Amniotic epithelial cell (primary cell): ENCODE measurements around the gene OBP2B.
A peak's percentile ranks its signal among the peaks of the same experiment; 100 is the strongest.
"Not testable (repeated sequence)": the region's sequence is repeated elsewhere in the genome, so short reads cannot be mapped to it uniquely, and the experiment has no call there.

Source experiments
- DNase-seq: peaks from one replicate; pipeline ENCODE4 v3.0.0-alpha.2; 2010; ENCODE audit warnings: low read depth

The OBP2B gene

DNA sequence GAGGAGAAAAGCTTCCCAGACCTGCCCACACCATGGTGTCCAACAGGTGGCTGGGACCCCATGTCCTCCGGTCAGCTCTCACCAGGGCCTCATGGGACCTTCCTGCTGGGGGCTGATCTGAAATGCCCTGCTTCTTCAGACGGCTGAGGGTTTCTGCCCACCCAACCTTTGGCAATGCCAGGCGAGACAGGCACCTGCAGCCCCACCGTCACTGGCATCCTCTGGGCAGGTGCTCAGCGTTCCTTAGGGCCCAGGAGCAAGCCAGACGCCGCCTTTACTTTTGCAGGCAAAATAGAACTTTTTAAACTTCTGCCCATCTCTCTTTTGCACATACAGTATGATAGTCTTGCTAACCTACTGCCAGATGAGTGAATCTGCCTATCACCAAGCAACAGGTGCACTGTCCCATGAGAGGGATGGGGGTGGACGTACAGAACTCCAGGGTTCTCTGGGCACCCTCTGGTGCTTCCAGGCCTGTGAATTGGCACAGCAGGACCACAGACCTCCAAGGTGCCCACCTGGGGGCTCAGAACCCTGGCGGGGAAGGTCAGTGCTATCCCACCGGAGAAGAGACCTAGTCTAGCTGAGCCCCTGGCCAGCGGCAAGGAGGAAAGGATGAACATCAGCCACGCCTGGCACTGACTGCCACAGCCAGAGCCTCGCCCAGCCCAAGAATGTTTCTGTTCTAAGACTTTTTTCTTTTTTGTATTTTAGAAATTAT is 7.5 kb downstream of the OBP2B start:
- no peak for DNase-seq

DNA sequence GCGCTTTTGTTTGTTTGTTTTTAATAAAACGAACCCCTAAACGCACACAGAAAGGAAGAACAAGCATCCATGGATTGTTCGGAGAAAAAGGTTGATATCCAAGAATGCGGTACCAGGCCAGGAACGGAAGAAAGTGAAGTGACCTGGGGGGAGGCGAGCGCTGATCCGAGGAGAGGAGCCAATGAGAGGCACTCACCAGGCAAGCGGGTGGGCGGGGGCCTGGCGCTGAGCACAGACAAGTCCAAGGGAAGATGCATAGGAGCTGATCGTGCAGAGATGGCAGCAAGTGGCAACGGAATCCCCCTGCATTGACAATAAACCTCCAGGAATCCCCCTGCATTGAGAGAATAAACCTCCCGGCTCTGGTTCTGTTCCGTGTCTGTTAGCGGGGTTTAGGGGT is 8.4 kb downstream of the OBP2B start:
- no peak for DNase-seq

DNA sequence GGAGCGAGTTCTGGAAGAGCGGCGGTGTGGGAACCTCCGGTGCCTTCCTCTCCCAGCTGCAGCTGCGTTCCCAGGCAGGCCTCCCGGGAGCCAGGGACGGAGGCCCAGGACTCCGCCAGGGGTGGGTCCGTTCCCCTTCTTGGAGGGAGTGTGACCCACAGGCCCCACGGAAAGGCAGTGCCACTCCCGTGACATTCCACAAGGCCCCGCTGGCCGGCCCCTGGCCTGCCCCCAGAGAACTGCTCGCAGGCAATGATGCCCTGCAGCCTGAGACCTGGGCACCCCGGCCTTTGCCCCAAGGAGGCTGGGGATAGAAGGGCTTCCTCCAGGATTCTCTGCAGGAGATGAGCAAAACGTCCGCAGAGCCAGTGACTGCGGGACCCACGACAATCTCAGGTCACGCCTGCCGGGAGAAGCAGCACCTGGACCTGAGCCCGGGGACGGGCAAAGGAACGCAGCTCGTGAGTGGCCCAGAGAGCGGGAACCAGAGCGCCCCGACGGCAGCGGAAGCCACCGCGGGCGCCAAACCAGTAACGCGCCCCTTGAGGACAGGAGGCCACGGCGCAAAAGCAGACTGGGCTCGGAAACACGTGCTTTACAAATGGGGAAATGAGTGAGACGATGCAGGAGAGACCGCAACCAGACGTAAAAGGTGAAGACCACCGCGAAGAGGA is 9.3 kb downstream of the OBP2B start:
- no peak for DNase-seq

DNA sequence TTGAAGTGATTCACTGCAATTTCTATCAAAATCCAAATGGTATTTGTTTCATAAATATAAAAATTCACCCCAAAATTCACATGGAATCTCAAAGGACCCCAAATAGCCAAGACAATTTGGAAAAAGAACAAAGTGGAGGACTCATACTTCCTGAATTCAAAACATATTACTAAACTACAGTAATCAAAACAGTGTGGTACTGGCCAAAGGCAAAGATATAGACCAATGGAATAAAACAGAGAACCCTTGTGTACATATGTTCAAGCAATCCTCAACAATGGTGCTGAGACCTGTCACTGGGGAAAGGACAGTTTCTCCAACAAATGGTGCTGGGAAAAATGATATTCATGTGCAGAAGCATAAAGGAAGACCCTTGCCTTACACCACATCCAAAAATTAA is 14.0 kb downstream of the OBP2B start:
- DNase-seq, result no peak

DNA sequence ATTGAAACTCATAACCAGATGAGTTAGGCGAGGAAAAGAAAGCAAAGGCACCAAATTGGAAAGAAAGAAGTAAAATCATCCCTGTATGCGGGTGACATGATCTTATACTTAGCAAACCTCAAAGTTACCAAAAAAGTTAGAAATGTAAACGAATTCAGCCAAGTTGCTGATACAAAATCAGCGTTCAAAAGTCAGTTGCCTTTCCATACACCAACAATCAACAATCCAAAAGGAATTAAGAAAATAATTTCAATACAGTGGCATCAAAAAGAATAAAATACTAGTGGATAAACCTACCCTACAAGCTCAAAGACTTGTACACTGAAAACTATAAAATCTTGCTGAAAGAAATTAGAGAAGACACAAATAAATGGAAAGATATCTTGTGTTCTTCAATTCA is 14.5 kb downstream of the OBP2B start:
- DNase-seq, result no peak

DNA sequence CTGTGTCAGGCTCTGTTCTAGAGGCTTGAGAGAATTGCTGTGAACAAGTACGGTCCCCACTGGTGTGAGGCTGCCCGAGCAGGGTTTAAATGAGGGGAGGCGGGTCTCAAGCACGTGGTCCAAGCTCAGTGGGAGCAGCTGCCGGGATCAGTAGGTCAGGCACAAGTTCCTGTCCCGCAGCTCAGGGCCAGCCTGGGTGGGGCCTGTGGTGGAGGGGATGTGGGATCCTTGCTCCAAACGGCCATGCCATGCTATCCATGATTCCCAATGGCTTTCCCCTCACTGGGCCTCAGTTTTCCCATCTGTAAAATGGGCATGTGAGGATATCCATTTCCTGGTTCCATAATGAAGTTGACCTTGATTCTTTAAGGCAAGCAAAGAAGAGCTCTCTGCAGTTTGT is 17.1 kb downstream of the OBP2B start:
- DNase-seq, result no peak

DNA sequence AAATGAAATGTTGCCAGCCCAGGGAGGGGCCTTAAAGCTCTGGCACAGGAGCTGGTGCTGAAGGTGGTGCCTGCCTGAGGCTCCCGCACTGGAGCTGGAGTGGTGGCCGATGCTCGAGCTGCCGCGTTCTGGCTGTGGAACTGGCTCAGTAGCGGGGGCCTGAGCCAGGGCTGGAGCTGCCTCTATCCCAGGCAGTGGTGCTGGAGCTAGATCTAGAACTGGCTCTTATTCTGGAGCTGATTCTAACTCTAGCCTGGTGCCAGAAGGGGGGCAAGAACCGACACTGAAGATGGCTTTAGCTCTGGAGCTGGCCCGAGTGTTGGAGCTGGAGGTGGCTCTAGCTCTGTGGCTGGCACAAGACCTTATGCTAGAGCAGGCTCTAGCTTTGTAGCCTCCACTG is 19.2 kb downstream of the OBP2B start:
- no peak for DNase-seq

DNA sequence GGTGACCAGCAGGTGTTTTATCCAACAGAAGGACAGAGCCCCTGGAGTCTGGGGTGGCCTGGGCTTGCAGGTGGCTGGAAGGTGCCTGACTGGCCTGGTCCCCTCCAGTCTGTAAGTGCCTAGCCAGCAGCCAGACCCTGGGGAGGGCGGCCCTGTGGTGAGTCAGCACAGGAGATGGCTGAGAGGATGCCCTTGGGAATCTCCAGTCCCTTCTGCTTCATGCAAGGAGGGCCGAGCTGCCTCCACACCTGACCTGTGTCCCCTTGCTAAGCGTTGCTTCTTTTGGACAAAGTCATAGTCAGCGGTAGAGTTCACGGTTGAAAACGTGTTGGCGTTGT is 20.2 kb downstream of the OBP2B start:
- DNase-seq, result no peak

DNA sequence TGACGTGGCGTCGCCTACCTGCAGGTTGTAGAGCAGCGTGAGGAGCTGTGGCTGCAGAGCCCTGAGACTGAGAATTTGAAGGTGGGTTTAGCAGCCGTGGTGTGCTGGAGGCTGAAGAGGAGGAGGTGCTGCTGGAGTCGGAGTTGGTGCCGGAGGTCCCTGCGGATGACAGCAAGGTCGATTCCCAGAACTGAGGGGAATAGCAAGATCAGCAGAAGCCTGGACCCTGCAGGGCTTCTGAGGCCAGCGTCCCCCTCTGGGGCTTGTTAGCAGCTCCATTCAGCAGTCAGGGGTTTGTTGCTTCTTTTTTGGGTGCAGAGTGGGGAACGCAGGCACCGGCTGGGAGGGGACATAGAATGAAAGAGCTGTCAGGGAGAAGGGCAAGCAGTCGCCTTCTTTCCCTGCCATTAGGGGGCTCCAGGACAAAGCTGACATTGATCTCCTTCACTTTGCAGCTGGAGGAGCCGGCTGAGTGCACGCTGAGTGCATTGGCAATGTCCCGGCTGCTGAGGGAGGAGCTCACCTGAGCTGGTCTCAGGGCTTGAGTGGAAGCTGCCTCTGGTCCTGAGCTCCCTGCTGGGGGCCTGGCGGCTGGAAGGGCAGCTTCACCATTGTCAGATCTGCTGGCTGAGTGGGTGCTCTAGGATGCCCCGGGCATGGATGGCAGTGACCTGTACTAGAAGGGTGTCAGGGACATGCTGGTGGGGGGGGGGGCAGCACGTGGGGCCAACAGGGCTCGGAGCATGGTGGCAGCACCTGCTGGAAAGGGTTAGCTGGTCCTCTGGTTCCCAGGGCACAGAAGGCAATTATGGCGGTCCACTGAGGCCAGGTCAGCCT is 20.8 kb downstream of the OBP2B start:
- DNase-seq, result no peak

DNA sequence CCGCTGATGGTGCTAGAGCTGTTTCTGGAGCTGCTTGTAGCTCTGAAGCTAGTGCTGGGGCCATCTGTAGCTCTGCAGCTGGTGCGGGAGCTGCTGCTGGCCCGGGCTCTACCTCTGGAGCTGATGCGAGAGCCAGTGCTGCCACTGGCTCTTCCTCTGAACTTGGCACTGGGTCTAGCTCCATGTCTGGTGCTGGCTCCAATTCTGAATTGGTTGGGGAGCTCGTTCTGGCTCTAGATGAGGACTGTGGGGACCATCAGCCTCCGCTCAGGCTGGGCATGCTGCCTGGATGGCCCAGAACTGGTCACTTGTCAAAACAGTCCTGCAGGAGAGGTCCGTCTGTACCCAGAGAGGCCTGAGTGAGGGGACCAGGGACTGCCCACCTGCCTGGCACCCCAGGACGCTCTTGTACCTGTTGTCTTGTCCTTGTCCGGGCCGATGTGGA is 21.5 kb downstream of the OBP2B start:
- DNase-seq, result no peak

DNA sequence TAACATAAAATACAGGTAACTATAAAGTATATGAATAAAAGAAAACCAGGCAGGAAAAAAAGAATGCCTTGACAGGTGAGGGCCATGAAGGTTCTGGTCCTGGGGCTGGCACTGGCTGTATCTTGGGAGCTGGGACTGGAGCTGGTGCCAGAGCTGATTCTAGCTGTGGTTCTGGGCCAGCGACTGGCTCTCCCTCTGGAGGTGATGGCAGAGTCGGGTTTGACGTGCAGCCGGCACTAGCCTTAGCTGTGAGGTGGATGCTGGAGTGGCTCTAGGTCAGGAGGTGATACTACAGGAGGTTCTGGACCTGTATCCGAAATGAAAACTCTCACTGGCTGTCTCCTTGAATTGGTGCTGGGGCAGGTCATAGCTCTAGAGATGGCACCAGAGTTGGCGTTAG is 22.3 kb downstream of the OBP2B start:
- DNase-seq, result no peak

DNA sequence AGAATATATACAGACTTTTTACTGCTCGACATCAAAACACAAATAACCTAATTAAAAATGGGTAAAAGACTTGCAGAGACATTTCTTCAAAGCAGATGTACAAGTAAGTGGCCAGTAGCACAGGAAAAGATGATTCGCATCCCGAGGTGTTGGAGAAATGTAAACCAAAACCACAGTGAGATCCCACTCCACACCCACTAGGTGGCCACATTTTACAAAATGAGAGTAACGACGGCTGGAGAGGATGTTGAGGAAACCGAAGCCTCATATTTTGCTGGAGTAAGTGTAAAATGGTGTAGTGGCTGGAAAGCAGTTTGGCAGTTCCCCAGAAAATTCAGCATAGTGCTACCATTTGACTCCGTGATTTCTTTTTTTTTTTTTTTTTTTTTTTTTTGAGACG is 24.1 kb downstream of the OBP2B start:
- DNase-seq, result peak; percentile 79

DNA sequence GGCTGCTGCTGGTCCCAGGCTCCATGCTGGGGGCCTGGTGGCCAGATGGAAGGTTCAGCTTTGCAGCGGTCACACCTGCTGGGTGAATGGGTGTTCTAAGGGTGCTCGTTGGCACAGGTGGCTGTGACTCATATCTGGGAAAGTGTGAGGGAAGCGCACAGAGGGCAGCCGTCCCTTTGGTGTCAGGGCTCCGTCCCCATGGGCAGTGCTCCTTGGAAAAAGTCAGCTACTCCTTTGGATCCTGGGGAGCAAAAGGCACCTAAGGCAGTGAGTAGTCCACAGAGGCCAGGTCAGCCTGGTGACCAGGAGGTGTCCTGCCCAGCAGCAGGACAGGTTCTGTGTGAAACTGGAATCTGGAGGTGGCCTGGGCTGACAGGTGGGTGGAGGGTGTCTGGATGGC is 26.9 kb downstream of the OBP2B start:
- DNase-seq, result no peak

DNA sequence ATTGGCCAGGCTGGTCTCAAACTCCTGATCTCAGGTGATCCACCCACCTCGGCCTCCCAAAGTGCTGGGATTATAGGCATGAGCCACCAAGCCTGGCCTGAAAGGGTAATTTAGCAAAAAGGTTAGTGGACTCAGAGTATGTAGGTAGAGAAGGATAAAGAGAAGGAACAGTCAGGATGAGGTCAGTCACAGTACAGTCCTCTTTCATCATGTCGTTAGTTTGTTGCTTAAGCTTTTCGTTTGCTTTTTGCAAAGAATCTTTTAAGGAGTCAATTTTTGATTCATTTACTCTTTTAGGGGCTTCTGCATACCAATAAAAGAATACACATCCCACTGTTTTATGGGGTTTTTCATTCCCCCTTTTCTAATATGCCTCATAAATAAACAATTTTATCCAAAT is 27.5 kb downstream of the OBP2B start:
- peak; percentile 34 for DNase-seq

DNA sequence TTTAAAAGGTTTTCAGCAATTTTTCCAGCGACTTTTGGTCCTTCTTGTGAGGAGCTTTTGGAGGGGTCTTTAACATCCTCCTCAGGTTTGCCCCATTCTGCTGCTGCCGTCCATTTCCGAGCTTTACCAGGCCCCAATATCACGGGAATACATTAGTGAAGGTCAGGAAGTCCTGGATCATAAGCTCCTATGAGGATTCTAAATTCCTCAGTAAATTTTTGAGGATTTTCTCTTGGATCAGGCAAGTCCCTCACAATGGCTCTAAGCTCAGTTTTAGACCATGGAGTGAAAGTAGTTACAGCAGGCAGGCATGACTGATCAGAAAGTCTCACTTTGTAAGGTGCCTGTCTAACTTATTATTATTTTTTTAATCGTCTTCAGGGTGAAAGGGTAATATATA is 28.1 kb downstream of the OBP2B start:
- DNase-seq, result no peak

DNA sequence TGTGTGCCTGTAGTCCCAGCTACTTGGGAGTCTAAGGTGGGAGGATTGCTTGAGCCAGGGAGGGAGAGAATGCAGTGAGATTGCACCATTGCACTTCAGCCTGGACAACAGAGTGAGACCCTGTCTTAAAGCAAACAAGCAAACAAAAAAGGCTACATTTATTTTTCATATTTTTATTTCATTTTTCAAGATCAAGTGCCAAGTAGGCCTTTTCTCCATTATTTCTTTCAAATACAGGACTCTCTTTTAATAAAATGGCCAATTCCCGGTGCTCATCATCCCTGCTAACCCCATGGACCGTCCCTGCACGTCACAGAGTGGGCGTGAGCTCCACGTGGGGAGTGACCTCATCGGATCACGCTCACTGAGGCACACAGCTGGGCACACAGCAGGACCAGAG is 36.0 kb downstream of the OBP2B start:
- no peak for DNase-seq

DNA sequence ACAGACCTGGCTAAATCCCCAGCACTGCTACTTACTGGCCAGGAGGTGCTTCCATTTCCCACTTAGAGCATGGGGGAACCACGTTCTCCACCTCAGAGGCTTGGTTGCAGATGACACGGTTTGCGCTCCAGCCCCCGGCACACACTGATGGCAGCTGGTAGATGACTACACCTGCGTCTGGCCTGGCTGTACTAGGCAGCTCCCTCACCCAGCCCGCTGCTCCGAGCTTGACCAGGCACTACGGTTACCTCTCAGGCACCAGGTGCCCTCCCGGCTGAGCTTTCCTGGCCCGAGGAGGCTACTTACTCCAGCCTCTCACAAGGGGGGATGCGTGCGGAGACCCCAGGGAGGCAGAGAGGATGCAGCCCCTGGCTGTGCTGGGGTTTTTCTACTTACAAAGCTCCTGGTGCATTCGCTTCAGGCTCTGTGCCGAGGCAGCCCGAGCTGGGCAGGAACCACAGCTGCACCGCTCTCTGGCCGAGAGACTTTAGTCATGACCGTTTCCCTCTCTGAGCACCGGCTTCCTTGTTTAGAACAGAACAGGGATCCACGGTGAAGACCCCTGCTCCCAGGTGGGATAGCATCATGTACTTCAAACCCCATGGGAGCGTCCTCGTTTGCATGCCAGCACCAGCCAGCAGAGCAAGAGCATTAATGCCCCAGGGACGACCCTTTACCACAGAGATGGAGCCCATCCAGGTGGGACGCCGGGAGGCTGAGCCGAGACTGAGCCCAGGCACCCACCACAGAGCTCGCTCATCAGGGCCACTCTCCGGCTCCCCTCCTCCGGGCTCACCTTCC is 37.7 kb downstream of the OBP2B start:
- no peak for DNase-seq

DNA sequence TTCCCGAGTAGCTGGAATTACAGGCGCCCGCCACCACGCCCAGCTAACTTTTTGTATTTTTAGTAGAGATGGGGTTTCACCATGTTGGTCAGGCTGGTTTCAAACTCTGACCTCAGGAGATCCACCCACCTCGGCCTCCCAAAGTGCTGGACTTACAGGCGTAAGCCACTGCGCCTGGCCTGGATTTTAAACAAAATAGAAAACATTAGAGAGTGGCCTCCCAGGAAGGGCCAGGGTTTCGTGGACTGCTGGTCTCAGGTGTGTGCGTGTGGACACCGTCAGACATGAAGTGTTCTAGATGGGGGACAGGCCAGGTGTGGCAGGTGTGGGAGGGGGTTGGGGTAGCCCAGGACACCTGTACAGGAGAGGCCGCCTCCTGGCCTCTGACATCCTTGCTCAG is 38.3 kb downstream of the OBP2B start:
- no peak for DNase-seq

DNA sequence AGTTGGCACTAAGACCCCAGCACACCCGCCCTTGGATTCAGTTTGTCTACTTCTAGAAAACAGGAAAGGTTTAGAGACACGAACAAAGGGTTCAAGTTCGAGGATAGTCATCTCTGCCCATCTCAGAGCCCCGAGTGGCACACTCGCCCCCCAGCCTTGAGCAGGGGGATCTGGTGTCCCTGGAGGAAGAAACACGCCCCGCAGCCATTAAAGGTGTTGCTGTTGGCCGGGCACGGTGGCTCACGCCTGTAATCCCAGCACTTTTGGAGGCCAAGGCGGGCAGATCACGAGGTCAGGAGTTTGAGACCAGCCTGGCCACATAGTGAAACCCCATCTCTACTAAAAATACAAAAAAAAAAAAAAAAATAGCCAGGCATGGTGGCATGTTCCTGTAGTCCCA is 39.4 kb downstream of the OBP2B start:
- not testable (repeated sequence) for DNase-seq

DNA sequence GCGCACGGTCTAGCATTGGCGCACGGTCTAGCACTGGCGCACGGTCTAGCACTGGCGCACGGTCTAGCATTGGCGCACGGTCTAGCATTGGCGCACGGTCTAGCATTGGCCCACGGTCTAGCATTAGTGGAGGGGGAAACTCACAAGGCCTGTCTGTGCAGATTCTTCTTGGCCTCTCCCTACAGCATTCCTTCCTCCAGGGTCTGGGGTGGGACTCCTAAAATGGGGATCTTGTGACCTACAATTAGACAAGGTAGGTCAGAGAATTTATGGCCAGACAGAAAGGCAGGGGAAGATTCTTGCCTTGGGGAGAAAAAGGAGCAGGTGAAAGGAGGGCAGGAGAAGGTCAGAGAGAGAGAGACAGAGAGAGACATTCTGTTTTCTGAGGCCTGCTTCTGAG is 39.9 kb downstream of the OBP2B start:
- DNase-seq, result no peak

DNA sequence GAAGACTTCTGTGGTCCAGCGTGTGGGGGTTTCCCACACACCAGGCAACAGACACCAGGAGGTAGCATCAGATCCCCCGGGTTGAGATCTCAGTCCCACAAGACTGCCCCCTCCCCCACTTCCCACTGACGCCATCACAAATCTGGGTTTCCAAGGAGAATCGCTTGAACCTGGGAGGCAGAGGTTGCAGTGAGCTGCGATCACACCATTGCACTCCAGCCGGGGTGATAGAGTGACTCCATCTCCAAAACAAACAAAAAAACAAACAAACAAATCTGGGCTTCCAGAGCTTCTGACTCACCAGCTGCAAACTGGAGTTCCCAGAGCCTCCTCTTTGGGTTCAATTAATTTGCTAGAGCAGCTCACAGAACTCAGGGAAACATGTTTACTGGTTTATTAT is 40.6 kb downstream of the OBP2B start:
- peak; percentile 25 for DNase-seq

DNA sequence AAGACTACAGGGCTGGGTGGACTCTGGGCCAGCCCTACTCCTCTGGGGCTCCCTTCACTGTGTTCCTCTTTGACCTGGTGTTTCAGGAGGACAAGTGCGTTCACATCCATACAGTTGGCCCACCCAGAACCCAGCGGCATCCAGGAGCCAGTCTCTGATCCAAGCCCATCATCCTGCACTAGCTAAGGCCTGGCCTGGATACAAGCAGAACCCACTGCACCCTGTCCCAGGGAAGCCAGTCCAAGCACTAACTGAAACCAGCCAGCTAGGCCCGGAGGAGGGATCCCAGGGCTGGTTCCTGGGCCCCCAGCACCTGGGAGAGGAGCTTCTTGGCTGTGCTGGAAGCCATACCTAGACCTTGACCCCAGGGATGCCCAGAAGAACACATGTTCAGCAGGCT is 41.3 kb downstream of the OBP2B start:
- no peak for DNase-seq
